HUES6 (cell line): ENCODE data around the gene PPL.
"Not testable (repeated sequence)": the region's sequence is repeated elsewhere in the genome, so short reads cannot be mapped to it uniquely, and the experiment has no call there.

Experiments used
- H3K27ac ChIP-seq: 2 replicates; pipeline ENCODE4 v1.7.0; 2013; ENCODE audit warnings: low read depth, mild to moderate bottlenecking, low read length, inconsistent platforms
- H3K27me3 ChIP-seq: 2 replicates; pipeline ENCODE4 v1.6.1; 2013; ENCODE audit warnings: low read length; ENCODE audit not compliant: control insufficient read depth, insufficient read depth
- H3K36me3 ChIP-seq: 2 replicates; pipeline ENCODE4 v1.6.1; 2013; ENCODE audit warnings: low read length; ENCODE audit not compliant: control insufficient read depth, insufficient read depth
- H3K4me1 ChIP-seq: 2 replicates; pipeline ENCODE4 v1.6.1; 2013; ENCODE audit warnings: low read length; ENCODE audit not compliant: control insufficient read depth, insufficient read depth
- H3K4me3 ChIP-seq: 2 replicates; pipeline ENCODE4 v1.5.1; 2013; ENCODE audit warnings: low read depth, low read length
- H3K9ac ChIP-seq: one replicate; pipeline ENCODE4 v1.6.1; 2013; ENCODE audit warnings: mild to moderate bottlenecking, low read length
- H3K9me3 ChIP-seq: 2 replicates; pipeline ENCODE4 v1.6.1; 2013; ENCODE audit warnings: low read depth, low read length; ENCODE audit not compliant: control insufficient read depth, insufficient read depth

Gene PPL

GRCh38 chr16:4957720-4958509 is 21.0 kb upstream of the PPL start, which contains the start of gene SEC14L5:
TSS of gene SEC14L5 (plus strand) at chr16:4958330. CDS start at chr16:4959324, 994 bp downstream.
- Histone ChIP-seq H3K27ac (no peak within 1 kb of the TSS), H3K4me3 (peak within 1 kb of the TSS; percentile 86), H3K9ac (peak within 1 kb of the TSS; percentile 38), H3K27me3 (peaks cover 18% of the 10 kb centered on the region; the same call in 1 of the 2 replicates), H3K9me3 (no peaks in the 10 kb centered on the region), H3K4me1 (peaks cover 4% of the 10 kb centered on the region; the same call in 1 of the 2 replicates), H3K36me3 (no peaks in the 10 kb centered on the region)

- peaks cover 4% of the 10 kb centered on the region; the same call in 1 of the 2 replicates for H3K4me1 ChIP-seq
- H3K27me3 ChIP-seq = peaks cover 18% of the 10 kb centered on the region; the same call in 1 of the 2 replicates
- H3K27ac ChIP-seq = no peak overlapping the region
- H3K9me3 ChIP-seq = no peaks in the 10 kb centered on the region
- H3K36me3 ChIP-seq = no peaks in the 10 kb centered on the region
- H3K9ac ChIP-seq = peak overlapping the region; percentile 38
- H3K4me3 ChIP-seq = peak overlapping the region; percentile 86
Measured at GRCh38 chr16:4957420-4957719, 20.4 kb upstream of the PPL start.

- Histone ChIP-seq H3K27me3 (peaks cover 14% of the 10 kb centered on the region; the same call in 1 of the 2 replicates), H3K4me1 (peaks cover 4% of the 10 kb centered on the region), H3K27ac (no peak overlapping the region), H3K9ac (no peak overlapping the region), H3K4me3 (no peak overlapping the region), H3K9me3 (no peaks in the 10 kb centered on the region), H3K36me3 (no peaks in the 10 kb centered on the region)
Measured at GRCh38 chr16:4954714-4955113, 17.8 kb upstream of the PPL start.

GRCh38 chr16:4951583-4951982 is 14.6 kb upstream of the PPL start:
- H3K4me1 ChIP-seq = peaks cover 20% of the 10 kb centered on the region

GRCh38 chr16:4949986-4950385 is 13.0 kb upstream of the PPL start:
- H3K4me3 ChIP-seq = no peak overlapping the region
- H3K27me3 ChIP-seq = no peaks in the 10 kb centered on the region
- H3K27ac ChIP-seq = no peak overlapping the region
- no peaks in the 10 kb centered on the region for H3K36me3 ChIP-seq
- H3K9ac ChIP-seq = no peak overlapping the region
- H3K4me1 ChIP-seq = peaks cover 29% of the 10 kb centered on the region
- H3K9me3 ChIP-seq = no peaks in the 10 kb centered on the region

More at GRCh38 chr16:4951583-4951982, 14.6 kb upstream of the PPL start:
- H3K9me3 ChIP-seq, H3K27me3 ChIP-seq, H3K36me3 ChIP-seq, H3K27ac ChIP-seq, H3K4me3 ChIP-seq, H3K9ac ChIP-seq: not testable (repeated sequence)

- Histone ChIP-seq H3K4me3 (no peak overlapping the region), H3K4me1 (peaks cover 36% of the 10 kb centered on the region), H3K27ac (no peak overlapping the region), H3K27me3 (no peaks in the 10 kb centered on the region), H3K9ac (peak overlapping the region; percentile 5), H3K36me3 (no peaks in the 10 kb centered on the region), H3K9me3 (no peaks in the 10 kb centered on the region)
Measured at GRCh38 chr16:4948903-4949766, 12.2 kb upstream of the PPL start.

- Histone ChIP-seq H3K9ac (peak overlapping the region; percentile 40), H3K27ac (peak overlapping the region; percentile 10; the same call in 1 of the 2 replicates), H3K9me3 (no peaks in the 10 kb centered on the region), H3K27me3 (no peaks in the 10 kb centered on the region), H3K36me3 (no peaks in the 10 kb centered on the region), H3K4me3 (no peak overlapping the region), H3K4me1 (peaks cover 48% of the 10 kb centered on the region)
Measured at GRCh38 chr16:4947722-4948503, 11.0 kb upstream of the PPL start.

GRCh38 chr16:4946917-4947316 is 10.0 kb upstream of the PPL start:
- no peaks in the 10 kb centered on the region for H3K36me3 ChIP-seq
- no peaks in the 10 kb centered on the region for H3K9me3 ChIP-seq
- H3K27ac ChIP-seq = no peak overlapping the region
- no peak overlapping the region for H3K9ac ChIP-seq
- no peak overlapping the region for H3K4me3 ChIP-seq
- H3K27me3 ChIP-seq = no peaks in the 10 kb centered on the region
- H3K4me1 ChIP-seq = peaks cover 54% of the 10 kb centered on the region

- no peak overlapping the region for H3K4me3 ChIP-seq
- peaks cover 60% of the 10 kb centered on the region for H3K4me1 ChIP-seq
- no peaks in the 10 kb centered on the region for H3K9me3 ChIP-seq
- peak overlapping the region; percentile 55 for H3K9ac ChIP-seq
- H3K27ac ChIP-seq = no peak overlapping the region; the same call in 1 of the 2 replicates
- no peaks in the 10 kb centered on the region for H3K27me3 ChIP-seq
- H3K36me3 ChIP-seq = no peaks in the 10 kb centered on the region
Measured at GRCh38 chr16:4945560-4946502, 8.9 kb upstream of the PPL start.
